Body of pancreas (tissue), 4 donors: Measurements from ENCODE around the gene ST6GALNAC1. TPM values are rescaled to one million over a fixed set of nuclear protein-coding genes. Genes with fewer than 3 reads are reported as not detected.
"Not testable (repeated sequence)": the region's sequence is repeated elsewhere in the genome, so short reads cannot be mapped to it uniquely, and the experiment has no call there.

Experiments
- ATAC-seq: fragments of 150-250 bp; one replicate; pipeline ENCODE4 v1.9.1; 2016
- DNase-seq, 4 donors: peaks; one replicate each; pipeline ENCODE4 v3.0.0-alpha.2; 2019
- H3K27ac ChIP-seq, 4 donors: fragments of 200-600 bp; sonication (generic); 1 replicate in 3 of 4; 2 replicates in 1 of 4; pipeline versions ENCODE4 v1.5.1 to v1.6.1; 2016 to 2019; ENCODE audit warnings: mild to moderate bottlenecking in 1 of 4, mixed read lengths in 1 of 4, moderate library complexity in 1 of 4
- H3K27me3 ChIP-seq, 2 donors: fragments of 200-600 bp; sonication (generic); one replicate each; pipeline ENCODE4 v1.6.0; 2016; ENCODE audit warnings: mild to moderate bottlenecking in 1 of 2
- H3K36me3 ChIP-seq, 2 donors: fragments of 200-600 bp; sonication (generic); replicated peaks in 1 of 2; 2 replicates each; pipeline ENCODE4 v1.5.1; 2016; ENCODE audit warnings: low read depth in 2 of 2; ENCODE audit not compliant: insufficient read depth in 1 of 2
- H3K4me1 ChIP-seq: fragments of 200-600 bp; sonication (generic); one replicate; pipeline ENCODE4 v1.6.0; 2016
- H3K4me3 ChIP-seq, 2 donors: fragments of 200-600 bp; sonication (generic); 1 replicate in 1 of 2; 2 replicates in 1 of 2; pipeline ENCODE4 v1.5.1; 2016 to 2019
- H3K9me3 ChIP-seq, 3 donors: fragments of 200-600 bp; sonication (generic); 1 replicate in 2 of 3; 2 replicates in 1 of 3; pipeline ENCODE4 v1.5.1; 2016
- CTCF ChIP-seq, 7 experiments: fragments of 450-650 bp in 4 of 7; fragments of 200-600 bp in 3 of 7; sonication (generic) in 3 of 7; IDR thresholded peaks; one replicate each; pipeline ENCODE4 v1.5.1; 2016 to 2019; ENCODE audit warnings: antibody characterized with exemption in 7 of 7
- POLR2A ChIP-seq, 3 donors: fragments of 450-650 bp; IDR thresholded peaks; one replicate each; pipeline ENCODE4 v1.6.1; 2016; ENCODE audit warnings: antibody characterized with exemption in 3 of 3, mild to moderate bottlenecking in 2 of 3
- WGBS, 2 donors: methylation state at CpG; one replicate each; pipeline ENCODE4 v1.1.5; 2017; 5-methylcytosine and 5-hydroxymethylcytosine counted together
- intact Hi-C: fragments of 100-400 bp; cut with DNase I; formaldehyde crosslinking; loops from one replicate; pipeline ENCODE4 v1.15.1; 2023
- total RNA-seq, 2 donors: library from RNA; depleted of rRNA; stranded (reverse); fragments of >200 nt; gene quantifications; one replicate each; pipeline ENCODE4 v1.1.0, GENCODE V29; 2016

ST6GALNAC1 gene
- total RNA-seq, 2 donors from 2014 or later, result 9.3 to 13.5 TPM

- 77 to 88% methylated on average over 5 of the region's 5 CpGs for WGBS, 2 donors
- intact Hi-C loops, result no loop called here
These were observed 1.5 kb downstream of the ST6GALNAC1 start for GRCh38 chr17:76642032-76642561.

GRCh38 chr17:76641501-76641900, 2.1 kb downstream of the ST6GALNAC1 start:
- ATAC-seq, result peak; percentile 21
- DNase-seq, result no peak

More at GRCh38 chr17:76642032-76642561, 1.5 kb downstream of the ST6GALNAC1 start:
- Histone ChIP-seq H3K4me1 (peaks cover 38% of the 10 kb centered on the region), H3K4me3 (no peak overlapping the region), H3K27ac (no peak overlapping the region), H3K36me3 (no peaks in the 10 kb centered on the region), H3K9me3 (no peaks in the 10 kb centered on the region), H3K27me3 (no peaks in the 10 kb centered on the region)
- no peak for TF ChIP-seq CTCF (IDR thresholded peaks at IDR 0.05)
- no peak for TF ChIP-seq POLR2A (IDR thresholded peaks at IDR 0.05)
- no peak for DNase-seq
- ATAC-seq, result no peak

GRCh38 chr17:76640550-76641380, 2.8 kb downstream of the ST6GALNAC1 start:
- H3K27ac ChIP-seq, result peak overlapping the region in 1 of 4 donors; percentile 29
- no peaks in the 10 kb centered on the region for H3K27me3 ChIP-seq
- H3K4me3 ChIP-seq, result no peak overlapping the region
- intact Hi-C loops, result no loop called here
- WGBS, 2 donors, result 24 to 49% methylated on average over 6 of the region's 6 CpGs
- no peaks in the 10 kb centered on the region for H3K36me3 ChIP-seq
- no peaks in the 10 kb centered on the region for H3K9me3 ChIP-seq
- TF ChIP-seq CTCF (IDR thresholded peaks at IDR 0.05) (no peak), POLR2A (IDR thresholded peaks at IDR 0.05) (no peak)
- peaks cover 33% of the 10 kb centered on the region for H3K4me1 ChIP-seq
- no peak for DNase-seq
- no peak for ATAC-seq

More at GRCh38 chr17:76641501-76641900, 2.1 kb downstream of the ST6GALNAC1 start:
- Histone ChIP-seq H3K27ac (peak overlapping the region in 2 of 4 donors; percentile 27 to 47), H3K4me3 (no peak overlapping the region), H3K4me1 (peaks cover 38% of the 10 kb centered on the region), H3K9me3 (no peaks in the 10 kb centered on the region), H3K27me3 (no peaks in the 10 kb centered on the region), H3K36me3 (no peaks in the 10 kb centered on the region)
- intact Hi-C loops, result no loop called here
- 14 to 26% methylated on average over 3 of the region's 3 CpGs for WGBS, 2 donors
- TF ChIP-seq CTCF (IDR thresholded peaks at IDR 0.05) (no peak), POLR2A (IDR thresholded peaks at IDR 0.05) (no peak)

- ATAC-seq (no peak), DNase-seq (no peak)
- Histone ChIP-seq H3K4me3 (no peak overlapping the region), H3K27ac (no peak overlapping the region), H3K9me3 (no peaks in the 10 kb centered on the region), H3K27me3 (no peaks in the 10 kb centered on the region), H3K4me1 (peaks cover 15% of the 10 kb centered on the region), H3K36me3 (no peaks in the 10 kb centered on the region)
- TF ChIP-seq POLR2A (IDR thresholded peaks at IDR 0.05), result no peak
- TF ChIP-seq CTCF (IDR thresholded peaks at IDR 0.05), result no peak
- intact Hi-C loops, result no loop called here
- WGBS, 2 donors, result 85 to 94% methylated on average over 10 of the region's 10 CpGs
These were observed 5.3 kb downstream of the ST6GALNAC1 start for GRCh38 chr17:76638263-76638662.

GRCh38 chr17:76636486-76637206, 6.9 kb downstream of the ST6GALNAC1 start:
- H3K27me3 ChIP-seq, H3K36me3 ChIP-seq, ATAC-seq, H3K27ac ChIP-seq, intact Hi-C loops, H3K9me3 ChIP-seq, DNase-seq, H3K4me3 ChIP-seq: not testable (repeated sequence)
- 83 to 89% methylated on average over 16 to 21 of the region's 27 CpGs for WGBS, 2 donors
- H3K4me1 ChIP-seq, result peaks cover 11% of the 10 kb centered on the region
